K562 (cell line): ENCODE results near the gene KIF20A. TPM values are rescaled to one million over a fixed set of nuclear protein-coding genes. Genes with fewer than 3 reads are reported as not detected.

Experiments
- CTBP1 ChIP-seq: fragments of 450-650 bp; IDR thresholded peaks from 2 replicates; pipeline ENCODE4 v1.6.1; 2016; ENCODE audit warnings: borderline replicate concordance
- E2F8 ChIP-seq: fragments of 450-650 bp; IDR thresholded peaks from 2 replicates; pipeline ENCODE4 v1.7.1; 2018; ENCODE audit warnings: mild to moderate bottlenecking, low read depth; ENCODE audit not compliant: partially characterized antibody
- GABPB1 ChIP-seq: sonication (generic); formaldehyde crosslinking; IDR thresholded peaks from 2 replicates; pipeline ENCODE4 v1.8.0; 2022; ENCODE audit warnings: mild to moderate bottlenecking, missing genetic modification reagents
- MBD2 ChIP-seq: sonication (generic); IDR thresholded peaks from 2 replicates; pipeline ENCODE4 v1.6.1; 2016; ENCODE audit warnings: low read depth, borderline replicate concordance
- NCOA1 ChIP-seq: fragments of 450-650 bp; IDR thresholded peaks from 2 replicates; pipeline ENCODE4 v1.6.1; 2016; ENCODE audit warnings: low read depth
- NEUROD1 ChIP-seq: fragments of 150-350 bp; IDR thresholded peaks from 2 replicates; pipeline ENCODE4 v1.6.1; 2014; ENCODE audit warnings: borderline replicate concordance, low read length, low read depth; ENCODE audit not compliant: partially characterized antibody
- NFYB ChIP-seq: IDR thresholded peaks from 2 replicates; pipeline ENCODE4 v1.6.1; 2011; ENCODE audit warnings: mild to moderate bottlenecking, moderate library complexity; ENCODE audit not compliant: insufficient read length; ENCODE audit errors: extremely low read depth
- NR0B1 ChIP-seq: fragments of 450-650 bp; IDR thresholded peaks from one replicate; pipeline ENCODE4 v1.6.1; 2018; ENCODE audit warnings: mild to moderate bottlenecking, moderate library complexity; ENCODE audit not compliant: partially characterized antibody
- RBFOX2 ChIP-seq: fragments of 200-400 bp; formaldehyde crosslinking; IDR thresholded peaks from 2 replicates; pipeline ENCODE4 v1.6.1; 2017; ENCODE audit warnings: low read depth, mild to moderate bottlenecking, low read length, moderate library complexity
- SLC30A9 ChIP-seq: fragments of 250-450 bp; sonication (Bioruptor Pico); IDR thresholded peaks from 2 replicates; pipeline ENCODE4 v1.8.0; 2022; ENCODE audit warnings: mild to moderate bottlenecking, moderate library complexity
- STAT6 ChIP-seq: sonication (generic); formaldehyde crosslinking; IDR thresholded peaks from 2 replicates; pipeline ENCODE4 v1.8.1; 2023; ENCODE audit warnings: mild to moderate bottlenecking, missing genetic modification reagents
- ZBTB8A ChIP-seq: fragments of 450-650 bp; IDR thresholded peaks from 2 replicates; pipeline ENCODE4 v1.6.1; 2018; ENCODE audit warnings: mild to moderate bottlenecking, moderate library complexity; ENCODE audit not compliant: partially characterized antibody
- ZKSCAN1 ChIP-seq: fragments of 150-350 bp; IDR thresholded peaks from 2 replicates; pipeline ENCODE4 v1.6.1; 2016; ENCODE audit warnings: low read depth, low read length
- ZNF140 ChIP-seq: fragments of 250-450 bp; sonication (Bioruptor Pico); IDR thresholded peaks from 2 replicates; pipeline ENCODE4 v1.8.0; 2021; ENCODE audit warnings: moderate library complexity, mild to moderate bottlenecking, inconsistent platforms
- ZNF511 ChIP-seq: sonication (generic); formaldehyde crosslinking; IDR thresholded peaks from 2 replicates; pipeline ENCODE4 v1.8.0; 2022; ENCODE audit warnings: mild to moderate bottlenecking, missing genetic modification reagents
- ZNF707 ChIP-seq: fragments of 250-450 bp; sonication (Bioruptor Pico); conservative IDR thresholded peaks from 2 replicates; pipeline ENCODE4 v1.8.0; 2022; ENCODE audit warnings: inconsistent platforms, mild to moderate bottlenecking, moderate library complexity
- polyA plus RNA-seq, 8 experiments: library from polyadenylated mRNA; depleted of rRNA in 4 of 8; stranded (reverse) in 5 of 8; unstranded in 3 of 8; fragments of >200 nt; fragmentation: Nextera tagmentation in 2 of 8; fragmentation: Illumina TruSeq in 1 of 8; extraction: Ambion mirVana in 2 of 8; extraction: Trizol in 1 of 8; gene quantifications; 2 replicates each; pipeline versions ENCODE4 v1.2.1 to v1.2.3, GENCODE V29; 2011 to 2014; ENCODE audit warnings: inconsistent platforms in 1 of 8, missing spikeins in 1 of 8
- total RNA-seq, 7 experiments: library from RNA; depleted of rRNA in 6 of 7; stranded (reverse); fragments of >200 nt in 6 of 7; fragmentation: Illumina TruSeq in 2 of 7; extraction: Trizol in 2 of 7; gene quantifications; 2 replicates each; pipeline versions ENCODE4 v1.2.1 to v1.2.3, GENCODE V29; 2011 to 2021; ENCODE audit warnings: low replicate concordance in 1 of 7

Gene KIF20A
- total and polyA plus RNA-seq, 9 of the 15 experiments (the other 6 are each of a cell fraction or from before 2014, with no cell fraction given): 36.8 to 61.2 (median 55.5) TPM

- TF ChIP-seq NFYB (peak; percentile 77), RBFOX2 (peak; percentile 89), STAT6 (CRISPR knock-in tag) (no peak), SLC30A9 (no peak), ZBTB8A (no peak), ZNF140 (CRISPR knock-in tag) (no peak), GABPB1 (0 out of 2 replicates have a peak, but pooled peaks have one; percentile 19), MBD2 (peak; percentile 97), ZKSCAN1 (no peak), NEUROD1 (peak; percentile 83), E2F8 (peak; percentile 99), NR0B1 (no peak), ZNF511 (CRISPR knock-in tag) (peak; percentile 86; the same call in 1 of the 2 replicates), NCOA1 (no peak), ZNF707 (CRISPR knock-in tag) (no peak), CTBP1 (peak; percentile 33)
Observed at GRCh38 chr5:138213161-138214029, 34.5 kb downstream of the KIF20A start, which contains the start of gene CDC23 (continued).
